Activated T-cell treated with anti-CD3 and anti-CD28 coated beads, Interleukin-2, amount 50 U/mL, for 72 hours (primary cell): ENCODE measurements around the gene FANCG. TPM values are rescaled to one million over a fixed set of nuclear protein-coding genes. Genes with fewer than 3 reads are reported as not detected.
A peak's percentile ranks its signal among the peaks of the same experiment; 100 is the strongest.

Source experiments
- ATAC-seq, 2 donors: fragments of 150-1000 bp; cut with Tn5 transposase; replicated peaks in 1 of 2; 2 replicates each; pipeline ENCODE4 v1.10.0; 2021; ENCODE audit warnings: moderate library complexity in 2 of 2, mild to moderate bottlenecking in 1 of 2
- DNase-seq, 2 donors: peaks; one replicate each; pipeline ENCODE4 v3.0.0; 2021 to 2022; ENCODE audit warnings: mixed read lengths in 1 of 2
- H3K27ac Mint-ChIP-seq: one replicate; pipeline ENCODE4 v1.8.0; 2022; ENCODE audit warnings: mild to moderate bottlenecking, moderate library complexity, mixed read lengths
- H3K27me3 Mint-ChIP-seq: one replicate; pipeline ENCODE4 v1.8.0; 2022; ENCODE audit warnings: low read depth, mixed read lengths
- H3K36me3 Mint-ChIP-seq, 2 donors: one replicate each; pipeline ENCODE4 v1.8.0; 2022; ENCODE audit warnings: mixed read lengths in 2 of 2, mild to moderate bottlenecking in 1 of 2; ENCODE audit not compliant: insufficient read depth in 2 of 2
- H3K4me1 Mint-ChIP-seq: one replicate; pipeline ENCODE4 v1.8.0; 2022; ENCODE audit warnings: low read depth, mixed read lengths
- H3K4me3 Mint-ChIP-seq, 2 donors: one replicate each; pipeline ENCODE4 v1.8.0; 2022; ENCODE audit warnings: mild to moderate bottlenecking in 2 of 2, mixed read lengths in 2 of 2, moderate library complexity in 2 of 2
- H3K9me3 Mint-ChIP-seq, 2 donors: one replicate each; pipeline ENCODE4 v1.8.0; 2022; ENCODE audit warnings: mixed read lengths in 2 of 2
- total RNA-seq, 2 donors: library from RNA; stranded (reverse); gene quantifications; one replicate each; pipeline ENCODE4 v1.2.3, GENCODE V29; 2022

FANCG gene
- total RNA-seq, 2 donors from 2014 or later = 94.8 to 116 TPM

- Mint-ChIP-seq H3K4me3 (no peak overlapping the region), H3K36me3 (peaks cover 2 to 10% of the 10 kb centered on the region in 2 donors), H3K27me3 (no peaks in the 10 kb centered on the region), H3K4me1 (peaks cover 25% of the 10 kb centered on the region), H3K9me3 (no peaks in the 10 kb centered on the region), H3K27ac (no peak overlapping the region)
- ATAC-seq (no peak), DNase-seq (no peak)
Measured at GRCh38 chr9:35091536-35091935, 11.8 kb upstream of the FANCG start.

DNA sequence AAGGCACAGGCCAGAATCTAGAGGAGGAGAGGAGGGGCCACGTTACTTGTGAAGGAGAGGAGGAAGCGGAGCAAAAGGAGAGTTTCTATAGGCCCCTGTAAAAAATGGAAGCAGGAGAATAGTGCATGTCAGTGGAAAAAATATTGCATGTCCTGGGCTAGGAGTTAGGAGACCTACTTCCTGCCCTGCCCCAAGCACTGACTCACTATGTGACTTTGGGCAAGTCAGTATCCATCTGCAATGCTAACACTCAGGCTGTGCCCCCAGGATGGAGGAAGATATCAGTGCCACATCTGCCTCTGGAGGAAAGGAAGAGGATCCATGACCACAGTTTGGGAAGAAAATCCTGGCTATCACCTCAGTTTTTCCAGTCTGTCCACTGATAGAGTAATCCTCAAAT is 9.7 kb upstream of the FANCG start:
- Mint-ChIP-seq H3K27me3 (no peaks in the 10 kb centered on the region), H3K9me3 (no peaks in the 10 kb centered on the region), H3K4me3 (no peak overlapping the region), H3K36me3 (peaks cover 2 to 7% of the 10 kb centered on the region in 2 donors), H3K27ac (no peak overlapping the region), H3K4me1 (peaks cover 6% of the 10 kb centered on the region)
- ATAC-seq = no peak
- no peak for DNase-seq

DNA sequence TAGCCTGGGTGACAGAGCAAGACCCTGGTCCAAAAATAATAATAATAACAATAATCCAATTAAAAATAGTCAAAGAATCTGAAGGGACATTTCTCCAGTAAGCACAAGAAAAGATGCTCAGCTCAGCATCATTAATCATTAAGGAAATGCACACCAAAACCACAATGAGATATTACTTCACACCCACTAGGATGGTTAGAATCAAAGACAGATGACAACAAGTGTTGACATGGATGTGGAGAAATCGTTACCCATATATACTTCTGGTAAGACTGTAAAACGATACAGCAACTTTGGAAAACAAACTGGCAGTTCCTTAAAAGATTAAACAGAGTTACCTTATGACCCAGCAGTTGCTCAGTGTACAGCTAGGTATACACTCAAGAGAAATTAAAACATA is 5.3 kb upstream of the FANCG start:
- H3K27ac Mint-ChIP-seq = no peak overlapping the region
- no peaks in the 10 kb centered on the region for H3K27me3 Mint-ChIP-seq
- H3K4me1 Mint-ChIP-seq = peaks cover 3% of the 10 kb centered on the region
- ATAC-seq = no peak
- peaks cover 2 to 4% of the 10 kb centered on the region in 2 donors for H3K36me3 Mint-ChIP-seq
- H3K4me3 Mint-ChIP-seq = no peak overlapping the region
- H3K9me3 Mint-ChIP-seq = no peaks in the 10 kb centered on the region
- DNase-seq = no peak

DNA sequence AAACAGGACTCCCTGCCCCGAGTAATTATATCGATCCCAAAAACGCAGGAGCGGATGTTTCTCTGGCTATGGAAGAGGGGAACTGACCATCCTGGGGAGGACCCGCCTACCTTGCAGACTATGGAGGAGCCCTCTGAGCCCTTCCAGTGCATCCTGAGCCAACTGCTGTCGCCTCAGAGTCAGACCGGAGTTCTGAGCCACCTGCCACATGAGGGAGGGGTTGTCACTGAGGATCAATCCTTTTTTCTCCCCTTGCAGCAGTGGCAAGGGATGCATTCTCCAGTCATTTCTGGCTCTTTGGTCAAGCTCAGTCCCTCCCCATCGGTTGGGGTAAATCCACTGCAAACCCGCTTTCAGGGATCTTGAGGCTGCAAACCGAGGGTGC is 709 bp downstream of the FANCG start:
- peaks cover 2 to 10% of the 10 kb centered on the region in 2 donors for H3K36me3 Mint-ChIP-seq
- H3K27ac Mint-ChIP-seq = no peak overlapping the region
- DNase-seq = no peak
- peak overlapping the region; percentile 99 to 100 for H3K4me3 Mint-ChIP-seq
- no peaks in the 10 kb centered on the region for H3K27me3 Mint-ChIP-seq
- no peaks in the 10 kb centered on the region for H3K9me3 Mint-ChIP-seq
- ATAC-seq = no peak
- H3K4me1 Mint-ChIP-seq = peaks cover 41% of the 10 kb centered on the region

DNA sequence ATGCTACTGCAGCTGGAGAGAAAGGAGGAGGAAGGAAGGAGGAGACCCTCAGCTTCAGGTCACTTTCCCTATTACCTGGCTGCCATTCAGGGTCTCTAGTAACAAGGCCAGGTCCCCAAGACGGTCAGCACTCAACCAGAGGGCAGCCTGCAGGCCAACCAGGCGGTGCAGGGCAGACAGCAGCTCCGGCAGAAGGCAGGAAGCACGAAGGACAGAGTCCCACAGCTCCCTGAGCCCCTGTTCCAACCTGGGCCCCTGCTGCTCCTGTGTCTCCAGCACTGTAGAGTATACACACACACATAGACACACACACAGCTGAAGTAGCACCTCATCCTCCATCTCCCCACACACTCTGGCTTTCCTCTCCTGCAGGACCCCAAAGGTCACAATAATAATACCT is 1.7 kb downstream of the FANCG start:
- DNase-seq (no peak), ATAC-seq (no peak)
- H3K4me3 Mint-ChIP-seq = peak overlapping the region; percentile 99 to 100
- peaks cover 51% of the 10 kb centered on the region for H3K4me1 Mint-ChIP-seq
- H3K9me3 Mint-ChIP-seq = no peaks in the 10 kb centered on the region
- peaks cover 2 to 16% of the 10 kb centered on the region in 2 donors for H3K36me3 Mint-ChIP-seq
- peak overlapping the region; percentile 41 for H3K27ac Mint-ChIP-seq
- H3K27me3 Mint-ChIP-seq = no peaks in the 10 kb centered on the region

DNA sequence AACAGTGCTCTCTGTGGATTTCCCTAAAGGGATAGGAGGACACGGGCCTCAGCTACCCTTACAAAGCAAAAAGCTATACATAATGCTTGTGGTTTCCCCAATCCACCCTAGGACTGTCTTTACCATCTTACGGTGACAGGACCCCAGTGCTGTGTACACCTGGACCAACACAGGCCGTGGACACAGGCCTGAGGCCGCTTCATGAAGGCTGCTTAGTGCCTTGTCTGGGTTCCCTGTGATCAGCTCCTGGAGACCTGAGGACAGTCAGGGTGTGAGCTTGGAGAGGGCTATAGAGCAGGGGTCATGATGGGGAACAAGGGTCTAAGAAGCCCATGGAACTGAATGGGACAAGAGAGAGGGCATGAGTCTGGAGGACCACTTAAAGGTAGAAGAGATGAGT is 2.9 kb downstream of the FANCG start:
- Mint-ChIP-seq H3K4me1 (peaks cover 56% of the 10 kb centered on the region), H3K4me3 (peak overlapping the region in 1 of 2 donors; percentile 100), H3K27ac (no peak overlapping the region), H3K9me3 (no peaks in the 10 kb centered on the region), H3K36me3 (peaks cover 2 to 17% of the 10 kb centered on the region in 2 donors), H3K27me3 (no peaks in the 10 kb centered on the region)
- ATAC-seq = no peak
- no peak for DNase-seq

- no peak for ATAC-seq
- H3K4me1 Mint-ChIP-seq = peaks cover 67% of the 10 kb centered on the region
- peaks cover 5 to 28% of the 10 kb centered on the region in 2 donors for H3K36me3 Mint-ChIP-seq
Measured at GRCh38 chr9:35075358-35075757, 4.4 kb downstream of the FANCG start.

GRCh38 chr9:35074791-35075190 is 5.0 kb downstream of the FANCG start:
- Mint-ChIP-seq H3K4me1 (peaks cover 67% of the 10 kb centered on the region), H3K27ac (no peak overlapping the region), H3K9me3 (no peaks in the 10 kb centered on the region), H3K27me3 (no peaks in the 10 kb centered on the region), H3K36me3 (peaks cover 5 to 28% of the 10 kb centered on the region in 2 donors), H3K4me3 (no peak overlapping the region)
- DNase-seq = no peak
- ATAC-seq = no peak

More at GRCh38 chr9:35075358-35075757, 4.4 kb downstream of the FANCG start:
- no peaks in the 10 kb centered on the region for H3K9me3 Mint-ChIP-seq
- no peaks in the 10 kb centered on the region for H3K27me3 Mint-ChIP-seq
- no peak overlapping the region for H3K27ac Mint-ChIP-seq
- H3K4me3 Mint-ChIP-seq = no peak overlapping the region
- DNase-seq = no peak

DNA sequence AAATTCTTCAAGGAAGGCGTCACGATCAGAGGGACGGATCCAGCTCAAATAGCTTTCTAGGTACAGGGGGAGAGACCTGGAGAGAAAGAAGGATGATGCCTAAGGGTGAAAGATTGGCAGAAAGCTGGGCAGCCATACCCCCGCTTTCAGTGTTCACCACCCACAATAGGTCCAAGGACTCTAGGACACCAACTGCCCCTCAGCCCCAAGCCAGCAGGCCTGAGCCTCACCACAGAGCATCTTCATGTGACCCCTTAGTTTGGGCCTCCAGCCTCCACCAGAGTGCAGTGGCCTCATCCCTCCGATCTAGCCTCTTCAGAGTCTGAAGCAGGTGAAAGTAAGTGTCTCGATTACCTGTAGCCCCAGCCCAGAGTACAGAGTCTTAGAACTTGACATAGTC is 5.6 kb downstream of the FANCG start:
- peaks cover 5 to 31% of the 10 kb centered on the region in 2 donors for H3K36me3 Mint-ChIP-seq
- no peak overlapping the region for H3K4me3 Mint-ChIP-seq
- no peaks in the 10 kb centered on the region for H3K27me3 Mint-ChIP-seq
- no peaks in the 10 kb centered on the region for H3K9me3 Mint-ChIP-seq
- no peak overlapping the region for H3K27ac Mint-ChIP-seq
- H3K4me1 Mint-ChIP-seq = peaks cover 74% of the 10 kb centered on the region
- ATAC-seq = no peak
- no peak for DNase-seq

DNA sequence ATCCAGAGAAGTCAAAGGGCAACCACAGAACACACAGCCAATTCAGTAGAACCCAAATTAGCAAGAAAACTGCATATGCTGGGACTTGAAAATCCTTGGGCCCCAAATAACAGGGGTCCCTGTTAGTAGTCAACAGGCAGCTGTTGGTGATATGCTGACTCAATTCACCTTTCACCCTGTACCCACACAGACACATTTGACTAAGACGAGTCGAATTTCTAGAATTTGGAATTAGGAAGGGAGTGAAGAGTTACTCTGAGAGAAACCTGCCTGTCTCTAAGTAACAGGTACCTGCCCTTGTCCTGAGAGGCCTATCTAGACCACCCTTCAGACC is 6.5 kb downstream of the FANCG start:
- peak overlapping the region; percentile 97 for H3K27ac Mint-ChIP-seq
- no peaks in the 10 kb centered on the region for H3K27me3 Mint-ChIP-seq
- peaks cover 4 to 34% of the 10 kb centered on the region in 2 donors for H3K36me3 Mint-ChIP-seq
- ATAC-seq (peak in 1 of 2 donors; percentile 23), DNase-seq (peak in 1 of 2 donors; percentile 28)
- no peaks in the 10 kb centered on the region for H3K9me3 Mint-ChIP-seq
- H3K4me3 Mint-ChIP-seq = peak overlapping the region; percentile 90 to 91
- H3K4me1 Mint-ChIP-seq = peaks cover 76% of the 10 kb centered on the region

DNA sequence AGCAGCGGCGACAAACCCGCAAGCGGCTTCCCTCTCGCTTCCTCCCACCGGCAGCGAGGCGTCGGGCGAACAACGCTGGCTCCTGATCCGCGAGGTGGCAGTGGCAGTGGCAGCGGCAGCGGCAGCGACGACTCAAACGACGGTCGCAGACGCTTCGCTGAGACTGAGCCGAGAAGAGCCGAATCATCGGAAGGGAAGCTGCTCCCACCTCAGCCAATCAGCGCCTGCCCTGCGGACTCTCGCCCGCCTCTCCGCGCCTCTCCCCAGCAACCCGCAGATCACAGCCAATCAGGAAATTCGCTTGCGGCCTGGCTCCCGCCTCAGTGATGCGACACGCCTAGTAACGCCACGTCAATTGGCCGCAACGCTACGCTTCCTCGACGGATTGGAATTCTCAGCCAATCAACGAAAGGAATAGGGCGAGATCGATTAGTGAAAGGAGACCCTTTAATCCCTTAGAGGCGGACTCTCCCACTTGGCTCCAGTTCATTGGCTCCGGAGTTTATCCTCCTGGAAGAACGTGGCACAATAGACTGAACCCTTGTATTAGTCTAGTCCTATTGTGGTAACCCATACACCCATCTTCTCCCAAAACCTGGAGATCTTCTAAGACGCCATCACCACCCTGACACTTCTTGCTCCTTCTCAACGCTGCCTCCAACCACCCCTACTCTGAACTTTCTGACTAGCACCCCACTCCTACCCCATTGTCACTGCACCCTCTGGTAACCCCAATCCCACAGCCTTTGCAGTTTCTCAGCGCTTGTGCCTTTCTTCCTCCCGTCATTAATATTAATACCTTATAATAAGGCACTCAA is 7.1 kb downstream of the FANCG start, which contains the start of gene VCP:
Gene VCP (minus strand): TSS at position 165 of the 818 bp plus-strand sequence. CDS start 272 bp downstream, outside the sequence.
- Mint-ChIP-seq H3K36me3 (peaks cover 6 to 39% of the 10 kb centered on the region in 2 donors), H3K4me3 (peak within 1 kb of the TSS; percentile 90 to 91), H3K4me1 (peaks cover 76% of the 10 kb centered on the region), H3K9me3 (no peaks in the 10 kb centered on the region), H3K27me3 (no peaks in the 10 kb centered on the region), H3K27ac (peak within 1 kb of the TSS; percentile 99)
- DNase-seq (peak; percentile 95 to 98), ATAC-seq (peak; percentile 87 to 89)

- DNase-seq (peak; percentile 87), ATAC-seq (peak; percentile 74 to 77)
- Mint-ChIP-seq H3K4me1 (peaks cover 76% of the 10 kb centered on the region), H3K27me3 (no peaks in the 10 kb centered on the region), H3K36me3 (peaks cover 9 to 43% of the 10 kb centered on the region in 2 donors), H3K4me3 (peak overlapping the region; percentile 90 to 91), H3K9me3 (no peaks in the 10 kb centered on the region), H3K27ac (peak overlapping the region; percentile 99)
Measured at GRCh38 chr9:35071814-35072460, 7.8 kb downstream of the FANCG start.
